IMR-90 (cell line): ENCODE results near the gene OR51A7. TPM values are rescaled to one million over a fixed set of nuclear protein-coding genes. Genes with fewer than 3 reads are reported as not detected.
"Not testable (repeated sequence)": the region's sequence is repeated elsewhere in the genome, so short reads cannot be mapped to it uniquely, and the experiment has no call there.

Experiments
- ATAC-seq: fragments of 200-7000 bp; cut with Tn5 transposase; 2 replicates; pipeline ENCODE4 v1.9.1; 2020; ENCODE audit warnings: low read depth, mild to moderate bottlenecking, moderate library complexity
- BruUV-seq: library from RNA; stranded (reverse); fragments of 400-500 nt; replicated peaks from 2 replicates; lab custom pipeline; 2021; lab: Mats Ljungman, UMichigan
- CTCF ChIA-PET: fragments of 300-600 bp; formaldehyde crosslinking; extraction: SDS; loops from one replicate; lab custom pipeline; 2021; ENCODE audit warnings: antibody characterized with exemption; lab: Yijun Ruan, JAX
- POLR2A ChIA-PET: fragments of 300-600 bp; sonication (Branson Sonifier 250); formaldehyde crosslinking; loops from one replicate; lab custom pipeline; 2022; ENCODE audit warnings: antibody characterized with exemption; ENCODE audit not compliant: unreplicated experiment; lab: Charles Lee
- DNase-seq: peaks from one replicate; pipeline ENCODE4 v3.0.0; 2013
- H2AFZ ChIP-seq: replicated peaks from 2 replicates; pipeline ENCODE3; 2013; ENCODE audit warnings: low read length, mild to moderate bottlenecking; ENCODE audit not compliant: poor library complexity
- H2AK5ac ChIP-seq: 2 replicates; pipeline ENCODE4 v1.6.1; 2013; ENCODE audit warnings: low read depth, low read length, inconsistent platforms
- H2AK9ac ChIP-seq: replicated peaks from 2 replicates; pipeline ENCODE3; 2013; ENCODE audit warnings: mild to moderate bottlenecking, low read depth, low read length, moderate library complexity; ENCODE audit not compliant: poor library complexity
- H2BK120ac ChIP-seq: 2 replicates; pipeline ENCODE4 v1.6.1; 2013; ENCODE audit warnings: low read depth, low read length, inconsistent platforms
- H2BK15ac ChIP-seq: 3 replicates; pipeline ENCODE4 v1.6.1; 2013; ENCODE audit warnings: low read depth, low read length, inconsistent platforms
- H2BK20ac ChIP-seq: 2 replicates; pipeline ENCODE4 v1.6.1; 2013; ENCODE audit warnings: low read depth, mild to moderate bottlenecking, inconsistent platforms, low read length, moderate library complexity
- H2BK5ac ChIP-seq: 2 replicates; pipeline ENCODE4 v1.6.1; 2013; ENCODE audit warnings: mild to moderate bottlenecking, low read depth, low read length, inconsistent platforms; ENCODE audit not compliant: poor library complexity, severe bottlenecking
- H3K14ac ChIP-seq: replicated peaks from 2 replicates; pipeline ENCODE4 v1.6.1; 2013; ENCODE audit warnings: low read depth, low read length, inconsistent platforms
- H3K18ac ChIP-seq: 2 replicates; pipeline ENCODE4 v1.6.1; 2013; ENCODE audit warnings: low read depth, low read length, control low read depth
- H3K23ac ChIP-seq: 2 replicates; pipeline ENCODE4 v1.6.1; 2013; ENCODE audit warnings: low read depth, low read length, inconsistent platforms
- H3K27ac ChIP-seq: 2 replicates; pipeline ENCODE4 v1.5.1; 2013; ENCODE audit warnings: mild to moderate bottlenecking, control low read depth, low read length; ENCODE audit not compliant: insufficient read depth
- H3K27me3 ChIP-seq: 2 replicates; pipeline ENCODE4 v1.6.1; 2013; ENCODE audit warnings: low read length; ENCODE audit not compliant: control insufficient read depth, insufficient read depth
- H3K36me3 ChIP-seq: 2 replicates; pipeline ENCODE4 v1.6.1; 2013; ENCODE audit warnings: low read length, mixed read lengths; ENCODE audit not compliant: control insufficient read depth, insufficient read depth
- H3K4ac ChIP-seq: 2 replicates; pipeline ENCODE4 v1.6.1; 2013; ENCODE audit warnings: low read depth, low read length, inconsistent platforms
- H3K4me1 ChIP-seq: 2 replicates; pipeline ENCODE4 v1.6.1; 2013; ENCODE audit warnings: low read length, mixed read lengths; ENCODE audit not compliant: control insufficient read depth, insufficient read depth
- H3K4me2 ChIP-seq: 2 replicates; pipeline ENCODE4 v1.6.1; 2013; ENCODE audit warnings: low read depth, mild to moderate bottlenecking, control low read depth, low read length, moderate library complexity
- H3K4me3 ChIP-seq: 2 replicates; pipeline ENCODE4 v1.5.1; 2013; ENCODE audit warnings: low read depth, mild to moderate bottlenecking, control low read depth, low read length, moderate library complexity; ENCODE audit not compliant: insufficient read depth
- H3K56ac ChIP-seq: 2 replicates; pipeline ENCODE4 v1.6.1; 2013; ENCODE audit warnings: low read length, inconsistent platforms; ENCODE audit not compliant: insufficient read depth; ENCODE audit errors: extremely low read depth
- H3K79me1 ChIP-seq, 2 experiments: 2 replicates each; pipeline ENCODE4 v1.6.1; 2013; ENCODE audit warnings: low read length in 2 of 2, inconsistent platforms in 1 of 2, low read depth in 1 of 2
- H3K9ac ChIP-seq: 2 replicates; pipeline ENCODE4 v1.6.1; 2013; ENCODE audit warnings: low read depth, low read length, control low read depth
- H3K9me1 ChIP-seq: 2 replicates; pipeline ENCODE4 v1.6.1; 2013; ENCODE audit warnings: low read length, inconsistent platforms; ENCODE audit not compliant: insufficient read depth
- H3K9me3 ChIP-seq: 2 replicates; pipeline ENCODE4 v1.6.1; 2013; ENCODE audit warnings: low read length; ENCODE audit not compliant: control insufficient read depth, insufficient read depth
- H4K20me1 ChIP-seq: 2 replicates; pipeline ENCODE4 v1.6.1; 2013; ENCODE audit warnings: low read length, inconsistent platforms; ENCODE audit not compliant: insufficient read depth
- H4K5ac ChIP-seq: 2 replicates; pipeline ENCODE4 v1.6.1; 2013; ENCODE audit warnings: mild to moderate bottlenecking, low read depth, low read length, control low read depth
- H4K8ac ChIP-seq, 2 experiments: 2 replicates each; pipeline ENCODE4 v1.6.1; 2013; ENCODE audit warnings: low read depth in 2 of 2, low read length in 2 of 2, control low read depth in 1 of 2, inconsistent platforms in 1 of 2
- H4K91ac ChIP-seq: 2 replicates; pipeline ENCODE4 v1.6.1; 2013; ENCODE audit warnings: low read depth, low read length, inconsistent platforms; ENCODE audit not compliant: insufficient read depth
- WGBS, 2 experiments: methylation state at CpG; one replicate each; pipeline versions ENCODE4 v1.1.5 to v1.1.7; 2013; ENCODE audit warnings: missing lambda C conversion rate in 2 of 2; ENCODE audit not compliant: insufficient read length in 1 of 2; ENCODE audit errors: extremely low coverage in 2 of 2; 5-methylcytosine and 5-hydroxymethylcytosine counted together
- dilution Hi-C: fragments of 300-500 bp; cut with HindIII; formaldehyde crosslinking; loops from one replicate; pipeline ENCODE4 v1.14.3; 2018; ENCODE audit warnings: low sequenced_read_pairs; ENCODE audit not compliant: unreplicated experiment
- in situ Hi-C: fragments of 300-500 bp; cut with MboI; formaldehyde crosslinking; loops from 3 replicates; pipeline ENCODE4 v1.14.3; 2019; ENCODE audit warnings: low sequenced_read_pairs, inconsistent platforms, mixed read lengths
- intact Hi-C: fragments of 100-400 bp; cut with micrococcal nuclease; formaldehyde crosslinking; loops from 2 replicates; pipeline ENCODE4 v1.10.0; 2022
- polyA plus RNA-seq, 3 experiments: library from polyadenylated mRNA; depleted of rRNA; stranded (reverse); fragments of >200 nt; gene quantifications; 2 replicates each; pipeline ENCODE4 v1.2.3, GENCODE V29; 2012; ENCODE audit warnings: low replicate concordance in 1 of 3
- total RNA-seq: library from RNA; depleted of rRNA; stranded (reverse); fragments of >200 nt; gene quantifications from 2 replicates; pipeline ENCODE4 v1.2.3, GENCODE V29; 2012

The OR51A7 gene
- total and polyA plus RNA-seq, 2 of the 4 experiments (the other 2 are of a cell fraction), result not detected

DNA sequence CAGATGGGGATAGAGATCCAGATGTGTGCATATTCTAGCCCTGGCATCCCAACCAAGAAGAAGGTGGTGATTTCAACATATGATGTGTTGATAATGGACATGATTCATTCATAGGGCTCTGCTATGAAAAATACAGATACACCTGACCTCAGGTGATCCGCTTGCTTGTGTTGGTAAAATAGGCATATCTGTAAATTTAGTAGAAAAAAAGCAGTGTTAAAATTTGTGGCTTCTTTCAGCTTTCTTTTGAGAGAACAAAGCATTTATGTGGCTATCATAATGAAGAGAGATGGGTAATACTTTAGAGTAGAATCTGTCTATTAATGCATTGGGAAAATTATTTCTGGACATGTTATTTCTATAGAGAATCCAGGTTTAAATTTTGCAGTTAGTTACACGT, 52.0 kb downstream of the OR51A7 start, which contains the start of gene OR51A2:
OR51A2 (minus strand) TSS at position 101 of the 400 bp plus-strand sequence; CDS start at position 101, 0 bp downstream.
- H3K56ac ChIP-seq, intact Hi-C loops, H2AK9ac ChIP-seq, H4K5ac ChIP-seq, H2BK120ac ChIP-seq, H2AK5ac ChIP-seq, H2AFZ ChIP-seq, H3K4me3 ChIP-seq, H2BK5ac ChIP-seq, H3K36me3 ChIP-seq, H3K9ac ChIP-seq, H2BK15ac ChIP-seq, H3K4me1 ChIP-seq, POLR2A ChIA-PET, H3K4ac ChIP-seq, H4K20me1 ChIP-seq, H3K23ac ChIP-seq, BruUV-seq, H4K91ac ChIP-seq, H3K79me1 ChIP-seq, H4K8ac ChIP-seq, dilution Hi-C loops, H3K18ac ChIP-seq, H3K9me1 ChIP-seq, H3K27ac ChIP-seq, H3K9me3 ChIP-seq, ATAC-seq, CTCF ChIA-PET, H2BK20ac ChIP-seq, H3K14ac ChIP-seq, in situ Hi-C loops, H3K27me3 ChIP-seq, H3K4me2 ChIP-seq, DNase-seq: not testable (repeated sequence)
- WGBS, 2 experiments, result no CpG with 5 or more reads among the region's 2 CpGs
